Rectal smooth muscle tissue (tissue), 1 donor: ENCODE measurements around the gene A1BG.
"Not testable (repeated sequence)": the region's sequence is repeated elsewhere in the genome, so short reads cannot be mapped to it uniquely, and the experiment has no call there.

Experiments
- H3K27ac ChIP-seq: one replicate; pipeline ENCODE4 v1.7.0; 2013; ENCODE audit warnings: low read depth, low read length, inconsistent platforms
- H3K27me3 ChIP-seq: one replicate; pipeline ENCODE4 v1.7.0; 2013; ENCODE audit warnings: low read length; ENCODE audit not compliant: control insufficient read depth, insufficient read depth
- H3K36me3 ChIP-seq: one replicate; pipeline ENCODE4 v1.7.0; 2013; ENCODE audit warnings: low read length; ENCODE audit not compliant: control insufficient read depth, insufficient read depth
- H3K4me1 ChIP-seq: one replicate; pipeline ENCODE4 v1.7.0; 2013; ENCODE audit warnings: low read length; ENCODE audit not compliant: control insufficient read depth, insufficient read depth
- H3K4me3 ChIP-seq: one replicate; pipeline ENCODE4 v1.7.0; 2013; ENCODE audit warnings: low read length
- H3K9ac ChIP-seq: one replicate; pipeline ENCODE4 v1.7.0; 2013; ENCODE audit warnings: low read length

Gene A1BG

GRCh38 chr19:58381460-58382212 lies 28.3 kb upstream of the A1BG start:
- Histone ChIP-seq H3K9ac (no peak overlapping the region), H3K4me3 (peak overlapping the region; percentile 85), H3K36me3 (no peaks in the 10 kb centered on the region), H3K4me1 (peaks cover 16% of the 10 kb centered on the region), H3K27me3 (no peaks in the 10 kb centered on the region), H3K27ac (peak overlapping the region; percentile 87)

- peak within 1 kb of the TSS; percentile 59 for H3K9ac ChIP-seq
- peaks cover 10% of the 10 kb centered on the region for H3K4me1 ChIP-seq
- H3K27me3 ChIP-seq = no peaks in the 10 kb centered on the region
- H3K27ac ChIP-seq = peak within 1 kb of the TSS; percentile 87
- H3K36me3 ChIP-seq = no peaks in the 10 kb centered on the region
- peak within 1 kb of the TSS; percentile 85 for H3K4me3 ChIP-seq
Observed at GRCh38 chr19:58380662-58381459, 27.6 kb upstream of the A1BG start, which contains the start of gene ZNF837. Gene ZNF837 (minus strand): TSS chr19:58381030. CDS start chr19:58369332, 11,698 bp downstream.

GRCh38 chr19:58380037-58380661 lies 26.9 kb upstream of the A1BG start:
- Histone ChIP-seq H3K9ac (peak overlapping the region; percentile 59), H3K36me3 (no peaks in the 10 kb centered on the region), H3K27ac (peak overlapping the region; percentile 87), H3K4me1 (peaks cover 6% of the 10 kb centered on the region), H3K4me3 (peak overlapping the region; percentile 85), H3K27me3 (no peaks in the 10 kb centered on the region)

- no peak overlapping the region for H3K9ac ChIP-seq
- H3K4me1 ChIP-seq = peaks cover 6% of the 10 kb centered on the region
- no peak overlapping the region for H3K27ac ChIP-seq
- H3K27me3 ChIP-seq = no peaks in the 10 kb centered on the region
- peak overlapping the region; percentile 7 for H3K4me3 ChIP-seq
- no peaks in the 10 kb centered on the region for H3K36me3 ChIP-seq
Observed at GRCh38 chr19:58379246-58379645, 26.0 kb upstream of the A1BG start.

GRCh38 chr19:58376724-58377123 lies 23.4 kb upstream of the A1BG start:
- H3K4me1 ChIP-seq, H3K4me3 ChIP-seq, H3K36me3 ChIP-seq: not testable (repeated sequence)

GRCh38 chr19:58374200-58374599 lies 20.9 kb upstream of the A1BG start:
- H3K27me3 ChIP-seq = no peaks in the 10 kb centered on the region
- no peak overlapping the region for H3K27ac ChIP-seq
- H3K36me3 ChIP-seq = no peaks in the 10 kb centered on the region
- no peaks in the 10 kb centered on the region for H3K4me1 ChIP-seq
- H3K9ac ChIP-seq = no peak overlapping the region
- H3K4me3 ChIP-seq = no peak overlapping the region

More at GRCh38 chr19:58376724-58377123, 23.4 kb upstream of the A1BG start:
- not testable (repeated sequence) for H3K27ac ChIP-seq, H3K27me3 ChIP-seq, H3K9ac ChIP-seq

GRCh38 chr19:58372311-58373133 lies 19.2 kb upstream of the A1BG start:
- Histone ChIP-seq H3K9ac (no peak overlapping the region), H3K27ac (no peak overlapping the region), H3K4me3 (no peak overlapping the region)

GRCh38 chr19:58368561-58369360 lies 15.5 kb upstream of the A1BG start:
- Histone ChIP-seq H3K4me1 (no peaks in the 10 kb centered on the region), H3K9ac (no peak overlapping the region), H3K27me3 (peaks cover 3% of the 10 kb centered on the region), H3K4me3 (no peak overlapping the region), H3K27ac (no peak overlapping the region), H3K36me3 (no peaks in the 10 kb centered on the region)

More at GRCh38 chr19:58372311-58373133, 19.2 kb upstream of the A1BG start:
- H3K36me3 ChIP-seq = no peaks in the 10 kb centered on the region
- H3K27me3 ChIP-seq = no peaks in the 10 kb centered on the region
- no peaks in the 10 kb centered on the region for H3K4me1 ChIP-seq

- peaks cover 3% of the 10 kb centered on the region for H3K27me3 ChIP-seq
- H3K9ac ChIP-seq = no peak overlapping the region
- no peaks in the 10 kb centered on the region for H3K4me1 ChIP-seq
- no peaks in the 10 kb centered on the region for H3K36me3 ChIP-seq
- H3K4me3 ChIP-seq = no peak overlapping the region
- H3K27ac ChIP-seq = no peak overlapping the region
Observed at GRCh38 chr19:58367698-58368454, 14.6 kb upstream of the A1BG start.

- Histone ChIP-seq H3K36me3 (no peaks in the 10 kb centered on the region), H3K4me1 (peaks cover 1% of the 10 kb centered on the region), H3K27me3 (peaks cover 3% of the 10 kb centered on the region), H3K27ac (no peak overlapping the region), H3K4me3 (no peak overlapping the region), H3K9ac (no peak overlapping the region)
Observed at GRCh38 chr19:58366585-58367430, 13.5 kb upstream of the A1BG start.
